Esophagus muscularis mucosa (tissue), 3 donors: ENCODE measurements around the gene MDGA2.
"Not testable (repeated sequence)": the region's sequence is repeated elsewhere in the genome, so short reads cannot be mapped to it uniquely, and the experiment has no call there.

Source experiments
- POLR2AphosphoS5 ChIP-seq, 2 donors: sonication (generic); formaldehyde crosslinking; IDR thresholded peaks; one replicate each; pipeline ENCODE4 v1.6.1; 2017; ENCODE audit warnings: antibody characterized with exemption in 2 of 2
- TF ChIP-seq, protein P1 (sequence below), 3 experiments: fragments of 200-600 bp in 2 of 3; fragments of 450-650 bp in 1 of 3; sonication (generic) in 2 of 3; IDR thresholded peaks; one replicate each; pipeline ENCODE4 v1.5.1; 2017 to 2019; ENCODE audit warnings: antibody characterized with exemption in 3 of 3, mild to moderate bottlenecking in 2 of 3, moderate library complexity in 1 of 3

DNA sequence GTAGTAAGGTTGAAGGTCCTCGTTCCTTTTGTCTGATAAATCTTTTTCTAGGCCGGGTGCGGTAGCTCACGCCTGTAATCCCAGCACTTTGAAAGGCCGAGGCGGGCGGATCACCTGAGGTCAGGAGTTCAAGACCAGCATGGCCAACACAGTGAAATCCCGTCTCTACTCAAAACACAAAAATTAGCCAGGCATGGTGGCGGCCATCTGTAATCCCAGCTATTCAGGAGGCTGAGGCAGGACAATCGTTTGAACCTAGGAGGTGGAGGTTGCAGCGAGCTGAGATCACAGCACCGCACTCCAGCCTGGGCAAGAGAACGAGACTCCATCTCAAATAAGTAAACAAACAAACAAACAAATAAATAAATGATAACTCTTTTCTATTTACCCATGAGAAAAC, 51.3 kb downstream of the MDGA2 start:
- TF ChIP-seq POLR2AphosphoS5 (IDR thresholded peaks at IDR 0.05), result not testable (repeated sequence)
- TF ChIP-seq, protein P1, sequence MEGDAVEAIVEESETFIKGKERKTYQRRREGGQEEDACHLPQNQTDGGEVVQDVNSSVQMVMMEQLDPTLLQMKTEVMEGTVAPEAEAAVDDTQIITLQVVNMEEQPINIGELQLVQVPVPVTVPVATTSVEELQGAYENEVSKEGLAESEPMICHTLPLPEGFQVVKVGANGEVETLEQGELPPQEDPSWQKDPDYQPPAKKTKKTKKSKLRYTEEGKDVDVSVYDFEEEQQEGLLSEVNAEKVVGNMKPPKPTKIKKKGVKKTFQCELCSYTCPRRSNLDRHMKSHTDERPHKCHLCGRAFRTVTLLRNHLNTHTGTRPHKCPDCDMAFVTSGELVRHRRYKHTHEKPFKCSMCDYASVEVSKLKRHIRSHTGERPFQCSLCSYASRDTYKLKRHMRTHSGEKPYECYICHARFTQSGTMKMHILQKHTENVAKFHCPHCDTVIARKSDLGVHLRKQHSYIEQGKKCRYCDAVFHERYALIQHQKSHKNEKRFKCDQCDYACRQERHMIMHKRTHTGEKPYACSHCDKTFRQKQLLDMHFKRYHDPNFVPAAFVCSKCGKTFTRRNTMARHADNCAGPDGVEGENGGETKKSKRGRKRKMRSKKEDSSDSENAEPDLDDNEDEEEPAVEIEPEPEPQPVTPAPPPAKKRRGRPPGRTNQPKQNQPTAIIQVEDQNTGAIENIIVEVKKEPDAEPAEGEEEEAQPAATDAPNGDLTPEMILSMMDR (IDR thresholded peaks at IDR 0.05), result not testable (repeated sequence)
